Erythroblast (primary cell): ENCODE data around the gene RGL4.

Experiments
- GATA1 ChIP-seq: IDR thresholded peaks from 2 replicates; pipeline ENCODE4 v1.6.1; 2011; ENCODE audit warnings: low read depth, mild to moderate bottlenecking, control low read depth, low read length, moderate library complexity
- POLR2A ChIP-seq: IDR thresholded peaks from 2 replicates; pipeline ENCODE4 v1.6.1; 2011; ENCODE audit warnings: mild to moderate bottlenecking, low read length

DNA sequence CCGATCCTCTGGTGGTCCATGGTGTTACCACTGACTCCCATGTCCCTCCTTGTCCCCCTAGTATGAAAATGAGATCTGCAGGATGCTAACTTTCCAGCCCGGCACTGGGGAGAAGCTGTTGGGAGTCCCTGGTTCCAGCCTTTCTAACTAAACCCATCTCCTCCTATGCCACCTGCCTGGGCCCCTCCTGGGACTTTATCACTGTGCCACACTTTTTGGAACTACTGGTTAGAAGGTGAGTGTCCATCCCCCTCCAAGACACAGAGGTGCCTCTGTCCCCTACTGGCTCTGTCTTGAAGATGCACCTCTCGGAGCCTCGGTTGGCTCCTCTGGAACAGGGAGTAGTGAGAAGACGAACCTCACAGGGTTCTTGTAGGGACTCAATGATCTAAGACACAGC lies at the start of gene RGL4:
- TF ChIP-seq POLR2A (no peak), GATA1 (no peak)
